Parathyroid adenoma (tissue), 2 donors: ENCODE results near the gene TPD52L2.

Experiments used
- H2AFZ ChIP-seq: fragments of 300-600 bp; sonication (generic); one replicate; pipeline ENCODE4 v1.7.0; 2017; ENCODE audit warnings: antibody characterized with exemption, mild to moderate bottlenecking
- H3K27ac ChIP-seq: fragments of 300-600 bp; sonication (generic); one replicate; pipeline ENCODE4 v1.7.0; 2017
- H3K27me3 ChIP-seq: fragments of 300-600 bp; sonication (generic); one replicate; pipeline ENCODE4 v1.7.0; 2017; ENCODE audit warnings: low read length; ENCODE audit not compliant: control insufficient read depth, insufficient read depth
- H3K36me3 ChIP-seq: fragments of 300-600 bp; sonication (generic); one replicate; pipeline ENCODE4 v1.7.0; 2017; ENCODE audit warnings: low read length; ENCODE audit not compliant: control insufficient read depth, insufficient read depth
- H3K4me1 ChIP-seq: fragments of 300-600 bp; sonication (generic); one replicate; pipeline ENCODE4 v1.7.0; 2017; ENCODE audit warnings: control low read depth
- H3K4me2 ChIP-seq: fragments of 300-600 bp; sonication (generic); one replicate; pipeline ENCODE4 v1.7.0; 2017; ENCODE audit warnings: low read length
- H3K4me3 ChIP-seq: fragments of 300-600 bp; sonication (generic); one replicate; pipeline ENCODE4 v1.7.0; 2017; ENCODE audit warnings: low read depth, low read length
- H3K79me2 ChIP-seq: fragments of 300-600 bp; sonication (generic); one replicate; pipeline ENCODE4 v1.7.0; 2017; ENCODE audit warnings: control low read depth
- H3K9ac ChIP-seq: fragments of 300-600 bp; sonication (generic); one replicate; pipeline ENCODE4 v1.7.0; 2017; ENCODE audit warnings: mild to moderate bottlenecking
- H3K9me3 ChIP-seq: fragments of 300-600 bp; sonication (generic); one replicate; pipeline ENCODE4 v1.7.0; 2017; ENCODE audit warnings: low read length; ENCODE audit not compliant: control insufficient read depth
- CTCF ChIP-seq: fragments of 300-600 bp; sonication (generic); IDR thresholded peaks from one replicate; pipeline ENCODE4 v1.7.0; 2017; ENCODE audit warnings: antibody characterized with exemption, mild to moderate bottlenecking
- donor health status: primary hyperparathyroidism.

Gene TPD52L2

GRCh38 chr20:63828124-63828523, 36.9 kb upstream of the TPD52L2 start:
- no peak for TF ChIP-seq CTCF
- Histone ChIP-seq H3K4me3 (no peak overlapping the region), H3K4me2 (no peak overlapping the region), H3K79me2 (peaks cover 42% of the 10 kb centered on the region), H3K36me3 (no peaks in the 10 kb centered on the region), H3K27ac (no peak overlapping the region), H2AFZ (no peak overlapping the region), H3K4me1 (no peaks in the 10 kb centered on the region), H3K9ac (no peak overlapping the region), H3K9me3 (no peaks in the 10 kb centered on the region), H3K27me3 (no peaks in the 10 kb centered on the region)

DNA sequence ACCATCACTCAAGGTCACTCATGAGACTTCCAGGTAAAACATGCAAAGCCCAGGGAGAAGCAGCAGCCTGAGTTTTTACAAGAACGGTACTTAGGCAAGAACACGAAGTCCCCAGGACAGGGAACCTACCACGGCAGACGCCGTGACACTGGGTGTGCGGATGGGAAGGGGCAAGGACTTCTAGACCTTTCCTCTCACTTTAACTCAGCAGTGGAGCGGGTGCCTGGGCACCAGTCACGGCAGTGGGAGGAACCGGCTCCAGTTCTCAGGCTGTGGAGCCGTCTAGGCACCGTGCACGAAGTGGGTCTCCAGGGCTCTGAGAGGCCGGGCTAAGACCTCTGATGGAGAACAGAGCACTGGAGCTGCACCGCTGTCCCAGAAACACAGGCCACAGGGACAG, 36.5 kb upstream of the TPD52L2 start:
- Histone ChIP-seq H3K9ac (no peak overlapping the region), H3K27ac (no peak overlapping the region), H3K4me2 (no peak overlapping the region), H3K4me1 (no peaks in the 10 kb centered on the region), H3K4me3 (no peak overlapping the region), H3K36me3 (no peaks in the 10 kb centered on the region), H3K27me3 (no peaks in the 10 kb centered on the region), H2AFZ (no peak overlapping the region), H3K79me2 (peaks cover 41% of the 10 kb centered on the region), H3K9me3 (no peaks in the 10 kb centered on the region)
- no peak for TF ChIP-seq CTCF

DNA sequence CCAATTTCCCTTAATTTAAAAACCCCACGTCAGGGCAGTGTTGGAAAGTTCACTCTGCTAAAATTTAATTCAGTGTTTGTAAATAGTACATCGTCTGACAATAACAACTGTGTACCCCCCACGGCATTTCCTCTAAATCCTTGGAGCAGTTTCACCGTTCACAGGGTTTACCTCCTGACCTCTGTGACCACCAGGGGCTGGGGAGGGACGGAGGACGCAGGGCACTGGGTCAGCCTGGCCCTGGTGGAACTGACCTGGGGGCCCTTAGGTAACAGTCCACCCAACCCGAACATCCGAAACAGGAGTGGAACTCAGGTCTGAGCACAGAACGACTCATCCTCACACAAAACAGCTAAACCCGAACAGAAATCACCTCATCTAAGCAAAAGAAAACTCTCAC, 36.1 kb upstream of the TPD52L2 start:
- Histone ChIP-seq H3K4me2 (no peak overlapping the region), H3K4me1 (peaks cover 3% of the 10 kb centered on the region), H3K9ac (no peak overlapping the region), H3K36me3 (no peaks in the 10 kb centered on the region), H3K4me3 (no peak overlapping the region), H3K9me3 (no peaks in the 10 kb centered on the region), H2AFZ (no peak overlapping the region), H3K27me3 (no peaks in the 10 kb centered on the region), H3K79me2 (peaks cover 41% of the 10 kb centered on the region), H3K27ac (no peak overlapping the region)
- TF ChIP-seq CTCF: no peak

DNA sequence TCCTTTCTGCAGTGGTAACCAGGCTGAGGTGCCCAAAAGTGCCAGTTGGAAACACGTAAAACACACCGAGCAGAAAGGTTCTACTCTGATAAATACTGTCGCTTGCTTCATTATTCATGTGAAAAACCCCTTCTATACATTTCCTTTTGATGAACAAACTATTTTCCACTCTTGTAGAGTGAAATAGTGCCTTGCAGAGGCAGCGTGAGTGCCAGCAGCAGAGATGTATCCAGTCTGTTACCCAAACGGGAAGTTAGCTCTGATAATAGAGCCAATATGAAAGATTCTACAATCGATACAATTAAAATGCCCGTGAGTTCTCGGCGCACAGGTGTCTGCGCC, 35.5 kb upstream of the TPD52L2 start:
- peak overlapping the region; percentile 17 for H3K27ac ChIP-seq
- peak overlapping the region; percentile 95 for H3K4me2 ChIP-seq
- H3K9ac ChIP-seq: no peak overlapping the region
- H3K36me3 ChIP-seq: no peaks in the 10 kb centered on the region
- H3K4me3 ChIP-seq: peak overlapping the region; percentile 68
- H3K4me1 ChIP-seq: peaks cover 9% of the 10 kb centered on the region
- H3K27me3 ChIP-seq: no peaks in the 10 kb centered on the region
- no peak for TF ChIP-seq CTCF
- peak overlapping the region; percentile 51 for H2AFZ ChIP-seq
- peaks cover 36% of the 10 kb centered on the region for H3K79me2 ChIP-seq
- H3K9me3 ChIP-seq: no peaks in the 10 kb centered on the region

GRCh38 chr20:63829945-63830835, 34.9 kb upstream of the TPD52L2 start:
- Histone ChIP-seq H3K9ac (no peak overlapping the region), H2AFZ (peak overlapping the region; percentile 51), H3K4me3 (peak overlapping the region; percentile 68), H3K9me3 (no peaks in the 10 kb centered on the region), H3K36me3 (no peaks in the 10 kb centered on the region), H3K4me2 (peak overlapping the region; percentile 95), H3K4me1 (peaks cover 13% of the 10 kb centered on the region), H3K27ac (peak overlapping the region; percentile 17), H3K79me2 (peaks cover 34% of the 10 kb centered on the region), H3K27me3 (no peaks in the 10 kb centered on the region)
- TF ChIP-seq CTCF: no peak
